Thyroid gland (tissue), 4 donors: ENCODE data around the gene ABI1.

Experiments used
- POLR2A ChIP-seq, 2 donors: fragments of 450-650 bp; IDR thresholded peaks; one replicate each; pipeline ENCODE4 v1.6.1; 2017; ENCODE audit warnings: antibody characterized with exemption in 2 of 2, mild to moderate bottlenecking in 2 of 2, moderate library complexity in 1 of 2
- TF ChIP-seq, protein P1 (sequence below), 6 experiments: fragments of 200-600 bp in 3 of 6; fragments of 450-650 bp in 3 of 6; sonication (generic) in 3 of 6; IDR thresholded peaks; one replicate each; pipeline ENCODE4 v1.5.1; 2016 to 2019; ENCODE audit warnings: antibody characterized with exemption in 6 of 6, mild to moderate bottlenecking in 2 of 6, inconsistent platforms in 1 of 6, moderate library complexity in 1 of 6

DNA sequence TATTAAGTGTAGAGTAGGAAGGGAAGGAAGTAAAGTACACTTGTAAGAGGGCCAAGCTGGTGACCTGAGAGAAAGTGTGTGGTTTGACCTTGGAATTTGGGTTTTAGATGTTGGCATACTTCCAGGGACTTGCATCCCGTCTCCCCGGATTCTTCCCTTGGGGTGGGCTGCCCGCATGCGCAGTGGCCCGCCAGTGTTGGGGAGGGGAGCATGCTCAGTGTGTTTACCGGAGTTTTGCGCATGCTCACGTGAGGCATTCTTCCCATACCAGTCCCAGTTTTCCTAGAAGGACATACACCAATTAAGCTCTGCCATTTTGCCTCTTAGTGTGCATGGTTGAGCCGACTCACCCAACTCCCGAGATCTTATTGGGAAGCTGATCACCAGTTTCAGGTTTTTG, 153.8 kb downstream of the ABI1 start:
- TF ChIP-seq, protein P1, sequence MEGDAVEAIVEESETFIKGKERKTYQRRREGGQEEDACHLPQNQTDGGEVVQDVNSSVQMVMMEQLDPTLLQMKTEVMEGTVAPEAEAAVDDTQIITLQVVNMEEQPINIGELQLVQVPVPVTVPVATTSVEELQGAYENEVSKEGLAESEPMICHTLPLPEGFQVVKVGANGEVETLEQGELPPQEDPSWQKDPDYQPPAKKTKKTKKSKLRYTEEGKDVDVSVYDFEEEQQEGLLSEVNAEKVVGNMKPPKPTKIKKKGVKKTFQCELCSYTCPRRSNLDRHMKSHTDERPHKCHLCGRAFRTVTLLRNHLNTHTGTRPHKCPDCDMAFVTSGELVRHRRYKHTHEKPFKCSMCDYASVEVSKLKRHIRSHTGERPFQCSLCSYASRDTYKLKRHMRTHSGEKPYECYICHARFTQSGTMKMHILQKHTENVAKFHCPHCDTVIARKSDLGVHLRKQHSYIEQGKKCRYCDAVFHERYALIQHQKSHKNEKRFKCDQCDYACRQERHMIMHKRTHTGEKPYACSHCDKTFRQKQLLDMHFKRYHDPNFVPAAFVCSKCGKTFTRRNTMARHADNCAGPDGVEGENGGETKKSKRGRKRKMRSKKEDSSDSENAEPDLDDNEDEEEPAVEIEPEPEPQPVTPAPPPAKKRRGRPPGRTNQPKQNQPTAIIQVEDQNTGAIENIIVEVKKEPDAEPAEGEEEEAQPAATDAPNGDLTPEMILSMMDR (IDR thresholded peaks at IDR 0.05), result no peak
- no peak for TF ChIP-seq POLR2A (IDR thresholded peaks at IDR 0.05)
